Activated CD4-positive, alpha-beta T cell treated with anti-CD3 and anti-CD28 coated beads, Interleukin-2, Interleukin-6, amounts not matched to agents 100 ng/mL and 50 ng/mL, durations not matched to agents 16 hours and 8 hours (primary cell): ENCODE measurements around the gene MC3R.

Source experiments
- DNase-seq: peaks from one replicate; pipeline ENCODE4 v3.0.0-alpha.2; 2020

MC3R gene

GRCh38 chr20:56257604-56258003 is 9.1 kb downstream of the MC3R start:
- DNase-seq: no peak

GRCh38 chr20:56259948-56260347 is 11.4 kb downstream of the MC3R start:
- DNase-seq: no peak

GRCh38 chr20:56268536-56268935 is 20.0 kb downstream of the MC3R start:
- no peak for DNase-seq

GRCh38 chr20:56271974-56272373 is 23.4 kb downstream of the MC3R start:
- no peak for DNase-seq

- DNase-seq: no peak
Measured at GRCh38 chr20:56273491-56273890, 25.0 kb downstream of the MC3R start.

- no peak for DNase-seq
Measured at GRCh38 chr20:56274156-56274555, 25.6 kb downstream of the MC3R start.

- DNase-seq: no peak
Measured at GRCh38 chr20:56278196-56278595, 29.7 kb downstream of the MC3R start.

GRCh38 chr20:56285496-56285895 is 37.0 kb downstream of the MC3R start:
- no peak for DNase-seq

GRCh38 chr20:56289652-56290051 is 41.1 kb downstream of the MC3R start:
- no peak for DNase-seq

GRCh38 chr20:56299362-56299761 is 50.8 kb downstream of the MC3R start:
- no peak for DNase-seq
